GM18520 (cell line): ENCODE data around the gene CSNK2B.

Source experiments
- ATAC-seq: cut with Tn5 transposase; IDR thresholded peaks from one replicate; pipeline ENCODE4 v1.9.1; 2021; ENCODE audit not compliant: unreplicated experiment

The CSNK2B gene

DNA sequence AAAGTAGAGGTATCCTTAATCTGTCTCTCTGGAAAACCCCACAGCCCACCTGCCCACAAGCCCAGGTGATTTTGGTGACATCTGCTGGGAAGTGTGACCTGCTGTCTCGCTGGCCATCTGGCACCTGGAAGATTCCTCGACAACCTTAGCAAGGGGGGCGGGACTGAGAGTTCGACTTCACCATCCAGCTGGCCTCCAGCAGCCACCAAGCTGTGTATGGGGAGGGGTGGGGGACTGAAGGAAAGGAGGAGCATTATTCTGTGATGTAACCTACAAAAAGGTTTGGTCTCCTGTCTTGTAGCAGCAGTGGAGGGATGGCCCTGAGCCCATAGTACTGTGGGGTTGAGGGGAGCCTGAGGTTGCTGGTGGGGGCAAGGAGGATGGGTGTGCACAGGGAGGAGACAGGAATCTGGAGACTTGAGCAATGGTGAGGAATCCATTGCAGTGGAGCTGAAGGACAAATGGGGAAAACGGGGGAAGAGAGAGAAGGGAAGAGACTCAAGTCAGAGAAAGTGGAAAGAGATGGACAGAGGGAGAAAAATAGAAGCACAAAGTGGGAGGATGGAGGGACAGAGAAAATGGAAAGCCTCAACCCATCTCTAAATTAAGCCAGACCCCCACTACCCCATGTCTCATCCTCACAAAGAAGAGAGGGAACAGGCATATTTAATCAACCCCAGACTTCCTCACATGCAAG lies 44.8 kb downstream of the CSNK2B start:
- no peak for ATAC-seq

DNA sequence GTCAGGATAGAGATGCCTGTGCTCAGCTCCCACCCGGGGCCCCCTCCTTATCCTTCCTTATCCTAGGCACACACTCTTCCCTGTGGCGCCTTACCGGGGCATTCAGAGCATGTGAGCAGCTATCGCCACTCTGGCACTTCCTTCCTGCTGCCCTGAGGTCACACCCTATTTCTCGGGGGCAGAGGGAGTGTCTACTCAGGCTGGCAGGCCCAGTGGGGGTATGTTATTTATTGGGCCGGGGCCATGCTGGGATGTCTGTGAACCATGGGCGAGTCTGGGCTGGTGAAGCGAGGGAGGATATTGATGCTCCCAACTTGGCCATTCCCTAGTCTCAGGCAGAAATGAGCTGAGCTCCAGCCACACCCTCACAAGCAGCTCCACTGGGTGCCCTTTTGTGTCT lies 45.4 kb downstream of the CSNK2B start:
- no peak for ATAC-seq

DNA sequence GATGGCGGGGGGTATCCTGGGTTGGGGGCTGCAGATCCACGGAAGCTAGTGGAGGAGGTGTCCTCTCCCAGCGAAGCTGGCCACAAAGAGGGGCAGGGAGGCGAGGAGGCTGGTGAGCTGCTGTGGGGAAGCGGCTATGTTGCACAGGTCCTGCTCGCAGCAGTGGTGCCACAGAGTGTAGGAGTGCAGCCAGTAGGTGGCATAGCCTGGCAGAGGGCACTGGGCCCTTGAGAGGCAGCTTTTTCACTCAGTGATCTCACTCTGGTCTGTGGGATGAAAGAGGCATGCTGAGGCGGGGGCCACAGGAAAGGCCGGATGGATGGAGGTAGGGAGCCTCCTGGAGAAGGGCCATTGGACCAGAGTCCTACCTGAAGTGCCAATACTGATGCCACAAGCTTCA lies 46.4 kb downstream of the CSNK2B start:
- ATAC-seq = no peak

DNA sequence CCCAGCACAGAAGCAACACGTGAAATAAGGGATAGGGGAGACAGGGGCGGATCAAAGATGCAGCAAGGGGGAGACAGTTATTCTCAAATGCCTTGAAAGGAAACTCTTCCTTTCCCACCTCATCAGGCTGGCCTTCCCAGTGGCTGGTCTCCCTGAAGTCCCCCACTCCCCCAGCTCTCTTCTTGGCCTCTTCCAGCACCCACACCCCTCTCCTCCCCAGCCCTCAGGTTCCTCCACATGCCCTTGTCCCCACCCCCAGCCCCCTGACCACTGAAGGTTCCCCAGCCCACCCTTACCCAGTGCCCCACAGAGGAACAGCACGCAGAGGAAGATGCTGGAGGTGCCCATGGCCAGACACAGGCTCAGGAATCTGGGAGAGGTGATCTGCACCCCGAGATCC lies 47.6 kb downstream of the CSNK2B start:
- no peak for ATAC-seq

DNA sequence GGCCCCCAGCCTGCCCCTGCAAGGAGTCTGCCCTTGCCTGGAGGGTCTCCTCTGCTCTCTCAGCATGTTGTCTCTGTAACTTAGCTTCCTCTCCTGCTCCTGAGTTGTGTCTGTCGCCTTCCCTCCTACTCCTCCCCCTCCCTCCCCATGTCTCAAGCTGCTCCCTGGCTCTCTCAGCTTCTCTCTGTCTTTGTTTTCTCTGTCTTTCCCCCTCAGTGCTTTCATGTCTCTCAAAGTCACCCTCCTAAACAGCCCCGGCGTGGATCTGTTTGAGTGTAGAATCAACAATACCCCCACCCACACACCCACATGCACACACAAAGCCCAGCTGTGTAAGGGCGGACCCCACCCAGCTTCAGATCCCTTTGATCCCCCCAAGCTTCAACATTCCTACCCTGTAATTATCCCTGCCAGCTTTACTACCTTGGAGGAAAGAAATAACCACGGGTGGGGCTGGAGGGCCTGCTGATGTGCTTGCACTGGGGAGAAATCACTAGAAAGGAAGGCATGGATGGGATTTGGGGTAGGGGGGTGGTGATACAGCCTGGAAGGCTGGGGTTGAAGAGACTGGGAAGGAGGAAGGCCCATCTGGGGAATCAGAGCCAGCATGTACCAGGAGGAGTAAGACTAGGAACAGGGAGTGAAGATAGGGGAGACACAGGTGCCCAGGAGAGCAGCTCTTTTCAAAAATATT lies 48.3 kb downstream of the CSNK2B start:
- no peak for ATAC-seq

DNA sequence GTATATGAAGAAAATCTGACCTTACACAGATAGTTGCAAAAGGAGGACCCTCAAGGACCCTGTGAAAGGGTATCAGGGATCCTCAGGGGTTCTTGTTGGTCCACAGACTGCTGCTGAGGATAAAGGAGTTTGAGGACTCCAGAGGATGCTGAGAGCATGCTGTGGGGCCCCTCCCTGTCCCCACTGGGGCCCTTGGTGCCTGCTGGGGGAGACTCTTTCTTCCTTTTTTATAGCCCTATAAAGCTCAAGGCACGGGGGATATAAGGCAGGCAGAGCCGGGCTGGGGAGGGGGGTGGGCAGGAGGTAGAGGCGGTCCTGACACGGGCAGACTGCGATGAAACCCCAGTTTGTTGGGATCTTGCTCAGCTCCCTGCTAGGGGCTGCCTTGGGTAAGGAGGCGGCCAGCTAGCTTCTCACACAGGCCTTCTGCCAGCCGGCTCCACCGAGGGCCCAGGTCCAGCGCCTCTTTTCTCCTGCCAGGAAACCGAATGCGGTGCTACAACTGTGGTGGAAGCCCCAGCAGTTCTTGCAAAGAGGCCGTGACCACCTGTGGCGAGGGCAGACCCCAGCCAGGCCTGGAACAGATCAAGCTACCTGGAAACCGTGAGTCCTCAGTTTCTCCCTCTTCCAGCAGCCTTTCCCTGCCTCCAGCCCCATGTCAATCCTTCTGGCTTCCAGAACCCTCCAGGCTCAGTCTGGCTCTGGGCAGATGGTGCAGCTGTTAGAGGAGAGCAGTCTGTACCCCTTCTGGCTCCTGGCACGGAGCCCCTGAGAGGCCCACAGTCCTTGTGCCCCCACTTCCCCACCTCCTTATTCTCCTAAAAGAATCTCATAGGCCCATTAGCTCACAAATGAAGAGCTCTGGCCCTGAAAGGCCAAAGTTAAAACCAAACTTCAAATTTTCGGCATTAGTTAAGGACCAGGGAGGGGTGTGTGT lies 49.4 kb downstream of the CSNK2B start, which contains the start of gene LY6G6D:
LY6G6D (plus strand) TSS at position 327 of the 937 bp plus-strand sequence; CDS start at position 335, 8 bp downstream.
- ATAC-seq = no peak

DNA sequence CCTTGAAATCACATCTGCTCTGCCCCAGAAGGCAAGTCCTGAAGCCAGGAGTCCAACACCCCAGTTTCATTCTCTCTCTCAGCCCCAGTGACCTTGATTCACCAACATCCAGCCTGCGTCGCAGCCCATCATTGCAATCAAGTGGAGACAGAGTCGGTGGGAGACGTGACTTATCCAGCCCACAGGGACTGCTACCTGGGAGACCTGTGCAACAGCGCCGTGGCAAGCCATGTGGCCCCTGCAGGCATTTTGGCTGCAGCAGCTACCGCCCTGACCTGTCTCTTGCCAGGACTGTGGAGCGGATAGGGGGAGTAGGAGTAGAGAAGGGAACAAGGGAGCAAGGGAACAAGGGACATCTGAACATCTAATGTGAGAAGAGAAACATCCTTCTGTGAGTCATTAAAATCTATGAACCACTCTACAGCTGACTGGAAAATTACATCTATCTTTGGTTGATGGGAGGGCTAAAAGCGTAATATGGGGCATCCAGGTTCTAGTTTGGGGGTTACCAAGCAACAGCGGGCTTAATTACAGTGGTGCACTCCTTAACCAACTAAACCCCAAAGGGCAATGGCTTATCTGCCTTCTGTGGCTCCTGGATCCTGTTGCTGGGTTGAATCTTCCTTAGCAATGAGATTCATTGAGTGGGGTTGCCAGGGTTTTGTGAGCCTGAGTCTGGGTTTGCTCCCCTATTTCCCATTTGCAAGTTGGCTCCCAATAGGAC lies 51.8 kb downstream of the CSNK2B start:
- ATAC-seq = no peak

DNA sequence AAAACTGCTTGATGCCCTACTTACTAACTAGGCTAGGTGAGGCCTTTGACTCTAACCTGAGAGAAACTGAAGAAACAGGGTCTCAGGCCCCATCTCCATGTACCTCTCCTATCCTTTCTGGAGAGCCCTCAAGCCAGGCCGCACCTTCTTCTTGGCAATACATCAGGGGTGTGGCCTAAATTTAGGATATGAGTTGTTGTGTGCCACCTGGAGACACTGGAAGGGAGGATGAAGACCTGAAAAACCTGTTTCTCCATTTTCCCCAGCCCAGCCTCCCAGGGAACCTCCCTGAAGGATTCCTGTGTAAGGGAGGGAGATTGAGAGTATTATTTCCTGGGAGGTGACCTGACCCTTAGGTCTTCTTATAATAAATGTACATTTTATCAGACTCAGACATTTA lies 52.4 kb downstream of the CSNK2B start:
- no peak for ATAC-seq

DNA sequence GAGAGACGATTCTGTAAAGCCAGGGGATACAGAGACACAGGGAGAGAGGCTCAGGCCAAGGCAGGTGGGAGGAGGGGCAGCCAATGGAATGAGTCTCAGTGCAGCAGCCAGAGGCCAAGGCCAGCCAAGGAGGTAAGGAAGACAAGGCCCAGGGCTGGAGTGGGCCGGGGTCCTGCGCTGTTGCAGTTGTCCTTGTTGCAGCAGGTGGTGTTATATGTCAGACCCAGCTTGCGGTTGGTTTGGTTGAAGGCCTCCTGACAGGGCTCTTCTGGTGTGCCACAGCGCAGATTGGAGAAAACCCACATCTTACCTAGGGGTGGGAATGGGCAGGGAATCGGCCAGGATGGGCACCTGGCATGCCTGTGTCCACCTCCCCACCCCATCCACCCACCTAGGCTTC lies 53.1 kb downstream of the CSNK2B start:
- ATAC-seq = no peak
